Endometrial microvascular endothelial cells (primary cell): Measurements from ENCODE around the gene RAPGEF3. TPM values are rescaled to one million over a fixed set of nuclear protein-coding genes. Genes with fewer than 3 reads are reported as not detected.

Source experiments
- in situ Hi-C: cut with HindIII; loops from 2 replicates; pipeline ENCODE4 v1.10.0; 2017; ENCODE audit warnings: low sequenced_read_pairs, low pct_unique_long_range_greater_than_20kb; ENCODE audit errors: inconsistent ontology term
- total RNA-seq: library from RNA; depleted of rRNA; stranded (reverse); fragments of >200 nt; gene quantifications from one replicate; pipeline ENCODE4 v1.2.3, GENCODE V29; 2015; ENCODE audit errors: inconsistent ontology term

The RAPGEF3 gene
- total RNA-seq, 1 donor from 2014 or later = 27.8 TPM

DNA sequence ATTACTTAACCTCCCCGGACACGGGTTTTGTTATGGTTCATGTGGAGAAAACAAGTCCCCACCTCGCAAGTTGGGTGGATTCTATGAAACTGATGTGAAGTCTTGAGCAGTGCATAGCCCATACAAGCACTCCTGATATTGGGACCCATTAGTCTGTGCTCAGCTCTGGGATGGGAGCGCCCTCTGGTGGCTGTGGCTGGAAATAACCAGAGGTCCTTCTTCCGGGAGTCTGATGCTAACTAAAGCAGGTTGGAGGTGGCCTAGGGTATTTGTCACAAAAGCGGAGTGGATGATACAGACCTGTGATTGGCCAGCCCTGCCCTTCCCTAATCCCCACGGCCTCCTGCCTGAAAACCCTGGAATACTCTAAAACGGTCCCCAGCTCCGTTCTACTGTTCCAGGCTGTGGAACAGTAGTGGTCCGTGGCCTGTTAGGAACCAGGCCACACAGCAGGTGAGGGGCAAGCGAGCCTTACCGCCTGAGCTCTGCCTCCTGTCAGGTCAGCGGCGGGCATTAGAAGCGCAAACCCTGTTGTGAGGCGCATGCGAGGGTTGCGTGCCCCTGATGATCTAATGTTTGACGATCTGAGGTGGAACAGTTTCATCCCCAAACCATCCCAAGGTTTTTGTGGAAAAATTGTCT is 20.7 kb upstream of the RAPGEF3 start:
- in situ Hi-C loops = no loop called here

- in situ Hi-C loops = no loop called here
These were observed 20.2 kb upstream of the RAPGEF3 start for GRCh38 chr12:47778881-47779280.

DNA sequence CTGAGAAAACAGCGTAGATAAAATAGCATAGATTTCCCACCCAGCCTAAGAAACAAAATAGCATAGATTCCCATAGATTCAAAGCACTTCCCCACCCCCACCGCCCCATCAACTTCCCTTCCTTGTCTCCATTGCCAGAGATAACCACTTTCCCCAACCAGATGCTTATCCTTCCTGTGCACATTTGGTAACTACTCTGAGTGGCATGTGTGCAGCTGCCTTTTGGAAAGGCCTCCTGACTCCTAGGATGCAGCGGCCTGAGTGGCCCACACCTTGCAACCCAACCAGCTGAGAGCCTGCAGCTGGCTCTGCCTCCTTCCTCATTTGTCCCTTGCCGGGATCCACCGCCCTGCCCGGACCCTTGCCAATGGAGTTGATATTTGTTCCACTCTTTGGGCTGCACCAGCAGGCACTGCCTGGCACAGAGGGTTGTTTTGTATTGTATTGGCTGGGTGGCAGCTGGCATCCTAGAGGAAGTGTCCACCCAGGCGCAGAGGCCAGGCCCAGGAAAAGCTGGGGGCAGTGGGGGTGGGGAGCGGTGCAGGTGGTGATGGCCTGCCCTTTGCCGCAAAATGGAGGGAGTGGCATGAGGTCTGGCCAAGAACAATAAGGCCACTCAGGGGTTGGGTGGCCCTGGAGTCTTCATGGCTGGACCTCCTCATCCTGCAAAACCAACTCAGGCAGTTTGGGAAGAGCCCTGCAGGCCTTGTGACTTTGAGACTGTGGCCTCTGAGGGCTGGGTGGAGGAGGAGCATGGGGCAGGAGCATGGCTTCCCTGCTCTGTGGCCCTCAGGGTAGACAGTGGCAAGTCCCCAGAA is 19.3 kb upstream of the RAPGEF3 start:
- in situ Hi-C loops = no loop called here

DNA sequence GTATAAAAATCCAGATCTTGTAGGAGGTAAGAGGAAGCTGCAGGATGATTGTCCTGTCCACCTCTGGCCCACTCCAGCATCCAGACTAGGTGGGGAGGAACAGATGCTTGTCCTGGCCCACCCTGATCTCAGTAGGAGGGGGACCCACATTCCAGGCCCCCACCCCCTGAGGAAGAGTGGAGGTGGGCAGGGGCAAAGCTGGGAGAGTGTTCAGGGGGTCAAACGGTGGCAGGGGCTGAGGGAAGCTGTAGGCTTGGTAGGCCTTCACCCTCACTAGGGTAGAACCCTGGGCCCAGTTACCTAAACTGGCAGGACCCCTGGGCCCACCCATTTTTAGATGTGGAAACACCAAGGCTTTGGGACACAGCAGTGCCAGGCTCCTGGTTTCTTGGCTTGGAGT is 18.5 kb upstream of the RAPGEF3 start:
- in situ Hi-C loops = no loop called here

GRCh38 chr12:47776471-47777143 is 17.9 kb upstream of the RAPGEF3 start:
- in situ Hi-C loops = no loop called here

DNA sequence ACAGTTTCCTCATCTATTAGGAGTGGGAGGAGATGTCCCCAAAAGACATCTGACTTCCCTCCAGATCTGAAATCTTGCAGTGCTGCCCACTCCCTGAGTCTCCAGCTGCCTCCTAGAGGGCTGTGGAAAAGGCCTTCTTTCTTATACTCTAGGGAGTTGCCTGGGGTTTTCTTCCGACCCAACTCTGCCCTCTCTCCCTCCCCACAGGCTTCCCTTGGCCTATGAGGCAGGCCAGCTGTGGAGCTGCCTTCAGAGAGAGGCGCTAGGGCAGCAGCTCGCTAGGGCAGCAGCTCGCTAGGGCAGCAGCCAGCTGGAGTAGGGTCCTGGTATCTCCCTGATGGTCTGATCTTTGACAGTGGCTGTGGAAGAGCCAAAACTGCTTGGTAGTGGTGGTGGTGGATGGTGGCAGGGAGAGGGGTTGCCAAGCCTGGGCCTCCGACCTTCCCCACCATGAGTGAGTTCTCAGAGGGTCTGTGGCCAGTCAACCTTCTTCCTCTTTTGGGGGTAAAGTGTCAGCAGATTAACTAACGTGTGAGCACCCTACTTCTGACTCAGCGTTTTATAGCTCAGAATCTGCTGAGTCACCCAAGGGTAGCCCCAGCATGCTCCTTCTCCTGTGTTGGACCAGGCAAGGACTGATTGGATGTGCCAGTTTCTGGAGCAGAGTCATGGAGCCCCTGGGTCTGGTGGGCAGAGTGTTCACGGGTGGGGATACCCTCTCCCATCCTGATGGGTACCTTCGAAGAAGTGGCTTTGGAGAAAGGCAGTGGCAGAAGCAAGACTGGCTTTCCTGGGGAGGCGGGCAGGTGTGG is 16.6 kb upstream of the RAPGEF3 start:
- in situ Hi-C loops = no loop called here

DNA sequence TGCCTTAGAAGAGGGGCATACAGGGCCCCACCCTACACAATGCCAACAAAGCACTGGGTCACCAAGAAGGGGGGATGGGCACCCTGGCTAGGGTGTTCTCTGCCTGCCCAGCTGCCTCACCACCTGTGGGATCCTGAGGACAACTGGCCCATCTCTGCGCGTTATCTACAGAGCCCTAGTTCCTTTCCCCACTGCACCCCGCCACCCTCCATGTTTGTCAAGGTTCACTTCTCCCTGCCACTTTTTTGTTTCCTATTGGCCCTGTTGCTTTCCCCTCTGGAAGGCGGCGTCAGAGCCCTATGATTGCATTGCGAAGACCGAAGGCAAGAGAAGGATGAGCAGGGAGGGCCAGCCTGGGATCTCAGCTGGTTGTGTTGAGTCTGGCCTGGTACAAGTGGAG is 16.0 kb upstream of the RAPGEF3 start:
- in situ Hi-C loops = no loop called here

DNA sequence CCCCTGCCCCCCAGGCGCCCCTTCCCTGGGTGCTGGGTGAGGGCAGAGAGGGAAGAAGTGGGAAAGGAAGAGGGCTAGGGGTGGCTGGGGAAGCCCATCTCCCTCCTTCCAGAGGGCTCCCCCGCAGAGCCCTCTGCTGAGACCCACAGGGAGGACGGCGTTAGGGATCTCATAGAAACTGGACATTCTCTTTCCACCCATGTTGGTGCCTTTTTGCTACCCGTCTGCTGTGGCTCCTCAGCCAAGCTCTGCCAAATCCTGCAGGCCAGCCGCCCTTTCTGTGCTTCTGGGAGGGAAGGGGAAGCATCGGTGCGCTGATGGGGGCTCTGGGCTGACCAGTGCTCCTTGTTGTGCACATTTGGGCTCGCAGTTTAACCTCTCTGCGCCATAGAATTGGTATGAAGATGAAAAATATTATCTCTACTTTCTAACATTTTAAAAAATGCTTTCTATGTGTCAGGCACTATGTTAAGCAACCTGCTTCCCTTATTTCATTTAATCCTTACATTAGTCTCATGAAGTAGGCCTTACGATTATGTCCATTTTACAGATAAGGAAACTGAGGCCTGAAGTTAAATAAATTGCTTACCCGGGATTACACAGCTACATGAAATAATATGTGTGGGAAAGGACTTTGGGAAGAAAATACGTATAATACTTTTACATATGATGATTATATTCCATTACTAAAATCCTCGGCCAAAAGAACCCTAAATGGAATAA is 15.3 kb upstream of the RAPGEF3 start:
- in situ Hi-C loops = no loop called here

DNA sequence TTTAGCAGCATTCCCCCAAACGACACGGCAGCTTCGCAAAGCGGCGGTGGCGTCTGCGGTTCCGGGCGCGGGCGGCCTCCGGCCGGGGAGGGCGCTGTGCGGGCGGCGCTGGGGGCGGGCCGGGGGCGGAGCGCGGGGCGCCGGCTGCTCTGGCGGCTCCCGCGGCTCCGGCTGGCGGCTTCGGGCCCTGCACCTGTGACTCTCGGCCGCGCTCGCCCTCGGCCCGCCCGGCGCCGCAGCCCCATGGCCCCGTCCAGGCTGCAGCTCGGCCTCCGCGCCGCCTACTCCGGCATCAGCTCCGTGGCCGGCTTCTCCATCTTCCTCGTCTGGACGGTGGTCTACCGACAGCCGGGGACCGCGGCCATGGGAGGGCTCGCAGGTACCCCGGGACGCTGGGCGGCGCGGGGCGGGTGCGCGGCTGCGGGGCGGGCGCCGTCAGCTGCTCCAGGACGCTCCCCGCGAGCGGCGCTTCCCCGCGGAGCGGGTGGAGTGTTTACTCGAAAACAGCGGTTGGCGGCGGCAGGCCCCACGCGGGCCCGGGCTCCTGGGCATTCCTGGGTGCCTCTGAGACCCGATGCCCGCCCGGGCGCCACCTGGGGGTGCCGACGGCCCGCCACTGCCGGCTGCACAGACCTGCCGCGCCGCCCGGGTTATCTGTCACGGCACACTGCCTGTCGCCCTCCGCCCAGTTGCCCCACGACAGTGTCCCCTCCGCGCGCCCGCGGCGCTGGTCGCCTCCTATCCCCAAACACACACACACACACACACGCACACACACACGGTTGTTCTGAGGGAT is 14.6 kb upstream of the RAPGEF3 start, which contains the start of gene SLC48A1:
Gene SLC48A1, plus strand, starts transcription at position 177 of the 796 bp plus-strand sequence. Its CDS starts 67 bp downstream, at position 244.
- in situ Hi-C loops = no loop called here

DNA sequence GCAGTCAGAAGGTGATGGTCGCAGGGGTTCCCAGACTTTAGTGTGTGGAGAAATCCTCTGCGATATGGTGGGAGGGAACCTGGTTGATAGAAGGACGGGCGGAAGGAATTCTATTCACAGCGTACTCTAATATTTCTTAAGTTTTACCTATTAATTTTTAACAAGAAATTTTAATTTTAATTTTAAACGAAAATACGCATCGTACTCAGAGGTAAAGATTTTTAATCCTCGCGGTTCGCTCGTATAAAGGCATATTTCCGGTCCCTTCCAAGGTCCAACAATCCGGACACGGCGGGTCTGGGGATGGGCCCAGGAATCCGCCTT is 14.0 kb upstream of the RAPGEF3 start:
- in situ Hi-C loops = no loop called here

DNA sequence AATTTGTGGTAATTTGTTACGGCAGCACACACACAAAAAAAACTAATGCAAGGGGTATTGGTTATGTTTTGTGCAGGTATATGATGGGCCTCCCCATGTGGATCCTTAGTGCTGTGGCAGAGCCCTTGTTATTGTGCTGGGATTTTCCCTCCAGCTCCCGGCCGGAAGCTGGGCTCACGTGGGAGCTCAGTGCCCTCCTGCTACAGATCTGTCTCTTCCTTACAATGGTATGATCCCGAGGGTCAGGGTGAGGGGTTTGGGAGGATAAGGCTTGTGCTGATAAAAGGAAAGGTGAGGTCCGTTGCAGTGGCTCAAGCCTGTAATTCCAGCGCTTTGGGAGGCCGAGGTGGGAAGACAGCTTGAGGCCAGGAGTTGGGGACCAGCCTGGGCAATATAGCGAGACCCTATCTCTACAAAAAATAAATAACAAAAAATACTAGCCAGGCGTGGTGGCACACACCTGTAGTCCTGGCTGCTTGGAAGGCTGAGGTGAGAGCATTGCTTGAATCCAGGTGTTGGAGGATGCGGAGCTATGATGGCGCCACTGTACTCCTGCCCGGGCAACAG is 13.5 kb upstream of the RAPGEF3 start:
- in situ Hi-C loops = no loop called here

GRCh38 chr12:47771304-47771703 is 12.6 kb upstream of the RAPGEF3 start:
- in situ Hi-C loops = no loop called here

- in situ Hi-C loops = no loop called here
These were observed 11.5 kb upstream of the RAPGEF3 start for GRCh38 chr12:47770086-47770726.

DNA sequence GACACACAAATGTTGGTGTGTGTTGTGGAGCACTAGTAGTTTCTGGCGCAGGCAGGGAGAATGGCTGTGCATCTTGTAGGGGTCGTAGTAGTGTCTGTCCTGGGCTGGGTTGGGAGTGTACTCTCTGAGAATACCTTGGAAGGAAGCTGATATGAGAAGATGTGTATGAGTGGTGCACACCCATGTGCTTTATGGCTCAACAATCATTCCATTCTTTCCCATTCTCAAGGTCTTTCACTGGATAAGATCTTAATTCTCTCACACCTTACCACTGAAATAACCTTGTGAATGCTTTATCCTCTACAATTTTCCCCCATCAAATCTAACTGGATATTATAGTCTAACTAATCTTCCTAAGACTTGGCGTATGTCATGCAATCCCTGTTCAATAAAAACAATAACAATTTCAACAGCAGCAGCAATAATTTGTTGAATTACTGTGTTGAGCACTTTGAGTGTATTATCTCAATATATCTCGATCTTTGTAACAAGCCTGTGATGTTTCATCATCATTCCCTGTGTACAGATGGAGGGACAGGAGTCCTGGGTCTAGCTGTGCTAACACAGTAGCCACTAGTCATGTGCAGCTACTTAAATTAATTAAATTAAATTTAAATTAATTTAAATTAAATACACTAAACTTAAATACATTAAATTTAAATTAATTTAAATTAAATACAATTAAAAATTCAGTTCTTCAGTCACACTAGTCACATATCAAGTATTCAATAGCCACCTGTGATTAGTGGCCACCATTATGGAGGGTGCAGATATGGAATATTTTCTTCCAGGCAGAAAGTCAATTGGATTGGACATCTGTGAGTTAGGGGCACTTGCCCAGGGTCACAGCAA is 10.8 kb upstream of the RAPGEF3 start:
- in situ Hi-C loops = no loop called here

- in situ Hi-C loops = no loop called here
These were observed 9.7 kb upstream of the RAPGEF3 start for GRCh38 chr12:47768323-47768811.

- in situ Hi-C loops = no loop called here
These were observed 8.6 kb upstream of the RAPGEF3 start for GRCh38 chr12:47767216-47767724.
